KOPT-K1 (cell line): Measurements from ENCODE around the gene FAM168A.

ENCODE experiments used
- H3K27ac ChIP-seq: fragments of 200-600 bp; sonication (generic); 2 replicates; pipeline ENCODE4 v1.5.1; 2016; ENCODE audit warnings: antibody characterized with exemption, mild to moderate bottlenecking, low read depth, low read length; ENCODE audit not compliant: poor library complexity, severe bottlenecking
- H3K36me3 ChIP-seq: fragments of 200-600 bp; sonication (generic); 2 replicates; pipeline ENCODE4 v1.5.1; 2017; ENCODE audit warnings: antibody characterized with exemption, mild to moderate bottlenecking, low read length, moderate library complexity; ENCODE audit not compliant: insufficient read depth
- H3K9me3 ChIP-seq: fragments of 200-600 bp; sonication (generic); 2 replicates; pipeline ENCODE4 v1.5.1; 2017; ENCODE audit warnings: antibody characterized with exemption, low read length, mild to moderate bottlenecking; ENCODE audit not compliant: insufficient read depth, poor library complexity, severe bottlenecking

Gene FAM168A

GRCh38 chr11:73381589-73381988, 216.3 kb downstream of the FAM168A start:
- H3K36me3 ChIP-seq: no peaks in the 10 kb centered on the region; the same call in 1 of the 2 replicates
- H3K9me3 ChIP-seq: no peaks in the 10 kb centered on the region
- H3K27ac ChIP-seq: no peak overlapping the region

DNA sequence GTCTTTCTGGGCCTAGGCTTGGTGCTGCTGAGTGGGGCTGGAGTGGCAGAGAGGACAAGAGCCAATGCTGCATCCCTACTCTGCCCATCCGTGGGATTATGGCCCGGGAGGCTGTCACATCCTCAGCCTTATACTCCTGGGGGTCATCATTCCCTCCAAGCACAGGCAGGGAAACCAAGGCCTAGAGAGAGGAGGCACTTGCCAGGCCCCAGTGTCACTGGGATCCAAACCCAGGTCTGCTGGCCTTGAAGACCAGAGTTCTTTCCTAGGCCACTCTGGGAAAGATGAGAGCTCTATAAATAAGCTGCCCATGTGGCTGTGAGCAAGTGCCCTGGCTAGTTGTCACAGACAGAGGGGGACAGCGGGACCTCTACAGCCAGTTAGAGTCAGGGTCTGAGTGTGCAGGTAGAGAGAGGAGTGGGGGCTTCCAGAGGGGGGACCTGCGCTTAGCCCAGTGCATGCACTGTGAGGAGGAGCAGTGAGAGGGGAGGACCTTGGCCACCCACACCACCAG, 217.0 kb downstream of the FAM168A start:
- Histone ChIP-seq H3K9me3 (no peaks in the 10 kb centered on the region), H3K36me3 (no peaks in the 10 kb centered on the region; the same call in 1 of the 2 replicates), H3K27ac (no peak overlapping the region)

- Histone ChIP-seq H3K36me3 (no peaks in the 10 kb centered on the region; the same call in 1 of the 2 replicates), H3K9me3 (no peaks in the 10 kb centered on the region), H3K27ac (no peak overlapping the region)
These were observed 217.6 kb downstream of the FAM168A start for GRCh38 chr11:73380331-73380730.

DNA sequence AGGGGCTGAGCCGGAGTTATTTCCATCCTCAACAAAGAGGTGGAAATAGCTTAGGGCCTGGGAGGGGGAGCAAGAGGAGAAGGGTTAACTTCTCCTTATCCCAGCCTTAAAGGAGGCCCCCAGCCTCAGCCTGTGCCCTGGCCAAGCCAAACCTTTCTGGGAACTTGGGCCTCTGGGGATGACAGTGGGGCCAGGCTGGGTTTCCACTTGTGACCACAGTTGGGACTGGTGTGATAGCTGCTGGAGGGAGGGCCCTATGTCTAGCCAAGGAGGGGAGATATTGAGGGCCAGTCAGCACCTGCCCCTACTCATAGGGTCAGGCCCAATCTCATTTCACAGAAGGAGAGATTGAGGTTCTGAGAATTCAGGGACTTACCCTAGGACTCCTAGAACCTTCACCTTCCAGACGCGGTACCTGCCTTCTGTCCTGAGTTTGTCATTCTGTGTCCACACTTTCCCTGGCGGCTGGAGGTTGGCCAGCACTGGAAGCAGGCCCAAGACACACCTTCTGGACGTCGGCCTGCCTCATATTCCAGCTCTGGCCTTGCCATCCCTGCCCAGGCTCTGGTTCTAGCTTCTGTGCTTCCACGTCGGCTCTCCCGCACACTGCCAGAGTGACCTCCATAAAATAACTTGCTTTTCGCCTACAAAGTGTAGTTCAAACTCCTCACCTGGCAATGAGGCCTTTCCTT, 218.6 kb downstream of the FAM168A start:
- no peak overlapping the region for H3K27ac ChIP-seq
- H3K9me3 ChIP-seq: no peaks in the 10 kb centered on the region
- H3K36me3 ChIP-seq: no peaks in the 10 kb centered on the region; the same call in 1 of the 2 replicates

DNA sequence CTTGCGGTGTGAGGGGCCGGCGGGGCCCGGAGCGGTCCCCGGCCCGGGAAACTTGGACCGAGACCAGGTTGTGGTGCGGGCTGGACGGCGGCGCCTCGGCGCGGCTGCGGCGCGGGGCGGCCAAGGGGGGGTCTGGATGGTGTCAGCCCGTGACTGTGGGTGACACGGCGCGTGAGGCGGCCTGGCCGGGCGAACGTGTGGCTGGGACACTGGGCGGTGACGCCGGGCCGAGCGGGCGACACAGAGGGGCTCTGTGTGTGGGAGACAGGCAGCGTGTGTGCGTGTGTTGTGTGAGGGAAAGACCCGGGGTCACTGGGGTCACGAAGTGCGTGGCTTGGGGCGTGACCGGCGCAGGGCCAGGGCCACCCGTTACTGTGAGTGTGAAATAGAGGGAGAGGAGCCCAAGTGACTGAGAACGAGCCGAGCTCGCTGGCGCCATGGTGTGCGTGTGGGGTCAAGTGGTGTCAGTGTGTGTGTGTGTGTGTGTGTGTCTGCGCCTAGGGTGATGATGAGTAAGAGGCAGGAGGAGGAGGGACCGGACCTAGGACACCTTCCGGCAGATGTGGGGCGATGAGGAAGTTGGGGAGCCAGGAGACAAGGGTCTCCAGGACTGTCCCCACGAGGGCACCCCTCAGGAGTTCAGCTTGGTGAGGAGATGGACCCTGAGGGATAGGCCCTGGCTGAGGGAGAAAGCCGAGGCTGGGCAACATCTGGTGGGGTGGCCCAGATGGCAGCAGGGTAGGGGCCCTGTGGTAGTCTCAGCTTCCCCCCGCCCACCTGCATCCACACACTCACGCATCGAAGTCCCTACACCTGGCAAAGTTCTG, 220.9 kb downstream of the FAM168A start:
- no peaks in the 10 kb centered on the region; the same call in 1 of the 2 replicates for H3K36me3 ChIP-seq
- H3K9me3 ChIP-seq: no peaks in the 10 kb centered on the region
- H3K27ac ChIP-seq: peak overlapping the region; percentile 77

GRCh38 chr11:73376160-73376802, 221.6 kb downstream of the FAM168A start, which contains the start of gene RELT:
Gene RELT (plus strand): TSS chr11:73376399. CDS start chr11:73389137, 12,738 bp downstream.
- Histone ChIP-seq H3K27ac (peak within 1 kb of the TSS; percentile 77), H3K9me3 (no peaks in the 10 kb centered on the region), H3K36me3 (no peaks in the 10 kb centered on the region; the same call in 1 of the 2 replicates)

- Histone ChIP-seq H3K36me3 (no peaks in the 10 kb centered on the region; the same call in 1 of the 2 replicates), H3K9me3 (no peaks in the 10 kb centered on the region), H3K27ac (peak overlapping the region; percentile 77)
These were observed 222.1 kb downstream of the FAM168A start for GRCh38 chr11:73375830-73376159.

GRCh38 chr11:73374151-73374550, 223.8 kb downstream of the FAM168A start:
- Histone ChIP-seq H3K9me3 (no peaks in the 10 kb centered on the region), H3K27ac (no peak overlapping the region), H3K36me3 (no peaks in the 10 kb centered on the region; the same call in 1 of the 2 replicates)

GRCh38 chr11:73372375-73372993, 225.4 kb downstream of the FAM168A start:
- H3K27ac ChIP-seq: no peak overlapping the region
- no peaks in the 10 kb centered on the region for H3K36me3 ChIP-seq
- no peaks in the 10 kb centered on the region for H3K9me3 ChIP-seq

DNA sequence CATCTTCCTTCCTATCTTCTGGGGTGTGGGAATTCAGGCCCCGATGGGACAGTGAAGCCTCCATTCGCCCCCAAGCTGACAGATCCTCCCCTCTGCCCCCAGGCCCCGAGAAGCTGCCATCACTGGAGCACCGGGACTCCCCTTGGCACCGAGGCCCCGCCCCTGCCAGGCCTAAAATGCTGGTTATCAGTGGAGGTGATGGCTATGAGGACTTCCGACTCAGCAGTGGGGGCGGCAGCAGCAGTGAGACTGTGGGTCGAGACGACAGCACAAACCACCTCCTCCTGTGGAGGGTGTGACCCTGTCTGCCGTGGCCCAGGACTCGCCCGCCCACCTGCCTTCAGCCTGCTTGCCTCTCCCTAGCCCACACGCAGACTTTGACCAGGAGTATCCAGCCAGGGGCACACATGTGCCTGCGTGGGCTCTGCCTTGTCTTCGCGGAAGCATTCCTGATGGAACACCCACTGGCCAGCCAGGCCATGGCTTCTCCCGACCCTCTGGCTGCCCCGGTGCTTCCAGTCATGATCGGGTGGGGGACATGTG, 230.4 kb downstream of the FAM168A start:
- Histone ChIP-seq H3K9me3 (no peaks in the 10 kb centered on the region), H3K36me3 (no peaks in the 10 kb centered on the region), H3K27ac (no peak overlapping the region)

- no peak overlapping the region for H3K27ac ChIP-seq
- H3K9me3 ChIP-seq: no peaks in the 10 kb centered on the region
- H3K36me3 ChIP-seq: no peaks in the 10 kb centered on the region
These were observed 231.0 kb downstream of the FAM168A start for GRCh38 chr11:73366953-73367352.

GRCh38 chr11:73366265-73366610, 231.7 kb downstream of the FAM168A start:
- Histone ChIP-seq H3K9me3 (no peaks in the 10 kb centered on the region), H3K36me3 (no peaks in the 10 kb centered on the region), H3K27ac (peak overlapping the region; percentile 24)

DNA sequence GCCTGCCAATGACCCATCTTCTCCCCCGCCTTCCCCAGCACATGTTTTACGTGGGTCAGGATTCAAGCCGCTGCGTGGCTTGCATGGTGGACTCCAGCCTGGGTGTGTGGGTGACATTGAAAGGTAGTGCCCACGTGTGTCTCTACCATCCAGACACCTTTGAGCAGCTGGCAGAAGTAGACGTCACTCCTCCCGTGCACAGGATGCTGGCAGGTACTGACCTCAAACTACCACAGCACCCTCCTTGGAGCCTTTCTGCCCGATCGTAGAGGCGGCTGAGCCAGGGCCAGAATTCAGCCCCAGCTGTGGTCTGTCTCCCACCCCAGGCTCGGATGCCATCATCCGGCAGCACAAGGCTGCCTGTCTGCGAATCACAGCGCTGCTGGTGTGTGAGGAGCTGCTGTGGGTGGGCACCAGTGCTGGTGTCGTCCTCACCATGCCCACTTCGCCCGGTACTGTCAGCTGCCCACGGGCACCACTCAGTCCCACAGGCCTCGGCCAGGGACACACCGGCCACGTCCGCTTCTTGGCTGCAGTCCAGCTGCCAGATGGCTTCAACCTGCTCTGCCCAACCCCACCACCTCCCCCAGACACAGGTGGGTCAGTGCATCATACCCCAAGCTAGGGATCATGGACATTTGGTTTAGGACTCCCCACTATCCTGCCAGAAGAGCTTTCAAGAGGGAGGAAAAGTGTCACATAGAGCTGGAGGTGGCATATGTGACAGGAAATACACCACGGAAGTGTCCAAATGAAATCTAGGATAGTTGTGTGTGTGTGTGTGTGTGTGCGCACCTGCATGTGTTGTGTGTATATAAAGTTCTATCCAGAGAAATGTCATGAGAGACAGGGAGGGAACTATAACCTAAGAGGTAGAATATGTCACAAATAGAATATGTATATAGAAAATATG, 232.3 kb downstream of the FAM168A start:
- H3K36me3 ChIP-seq: no peaks in the 10 kb centered on the region
- no peak overlapping the region for H3K27ac ChIP-seq
- H3K9me3 ChIP-seq: no peaks in the 10 kb centered on the region

GRCh38 chr11:73363147-73363546, 234.8 kb downstream of the FAM168A start:
- H3K27ac ChIP-seq: no peak overlapping the region
- H3K9me3 ChIP-seq: no peaks in the 10 kb centered on the region
- no peaks in the 10 kb centered on the region for H3K36me3 ChIP-seq
